ENCODE data around the gene ZNF500.

The ZNF500 gene

DNA sequence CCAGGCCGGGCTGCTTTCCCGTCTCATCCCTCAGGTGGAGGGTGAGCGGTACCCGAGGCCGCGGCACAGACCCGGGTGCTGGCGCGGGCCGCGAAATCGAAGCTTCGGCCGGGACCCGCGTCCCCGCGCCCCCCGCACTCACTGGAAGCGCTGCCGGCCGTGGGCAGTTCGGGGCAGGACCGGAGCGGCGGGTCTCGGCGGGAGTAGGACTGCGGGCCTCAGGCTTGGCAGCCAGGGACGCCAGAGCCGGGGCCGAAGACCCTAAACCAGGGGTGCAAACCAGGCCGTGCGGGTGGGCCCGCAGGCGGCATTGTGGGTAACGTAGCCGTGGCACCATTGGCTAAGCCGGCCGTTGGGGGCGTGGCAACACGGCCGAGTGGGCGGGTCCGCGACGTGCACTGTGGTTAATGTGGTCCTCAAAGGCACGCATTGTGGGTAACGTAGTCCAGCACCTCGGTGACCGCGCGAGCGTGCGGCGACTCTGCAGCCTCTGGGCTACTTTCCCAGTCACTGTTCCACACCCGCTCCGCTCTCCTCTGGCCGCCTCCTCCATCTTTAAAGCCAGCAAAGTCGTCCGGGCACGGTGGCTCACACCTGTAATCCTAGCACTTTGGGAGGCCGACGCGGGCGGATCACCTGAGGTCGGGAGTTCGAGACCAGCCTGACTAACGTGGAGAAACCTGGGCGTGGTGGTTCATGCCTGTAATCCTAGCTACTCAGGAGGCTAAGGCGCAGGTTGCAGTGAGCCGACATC, at the start of gene ZNF500:
Gene ZNF500 (minus strand): TSS at position 288 of the 754 bp plus-strand sequence. CDS start 1,184 bp downstream, outside the sequence.
- DNase-seq, result peak; percentile 94

DNA sequence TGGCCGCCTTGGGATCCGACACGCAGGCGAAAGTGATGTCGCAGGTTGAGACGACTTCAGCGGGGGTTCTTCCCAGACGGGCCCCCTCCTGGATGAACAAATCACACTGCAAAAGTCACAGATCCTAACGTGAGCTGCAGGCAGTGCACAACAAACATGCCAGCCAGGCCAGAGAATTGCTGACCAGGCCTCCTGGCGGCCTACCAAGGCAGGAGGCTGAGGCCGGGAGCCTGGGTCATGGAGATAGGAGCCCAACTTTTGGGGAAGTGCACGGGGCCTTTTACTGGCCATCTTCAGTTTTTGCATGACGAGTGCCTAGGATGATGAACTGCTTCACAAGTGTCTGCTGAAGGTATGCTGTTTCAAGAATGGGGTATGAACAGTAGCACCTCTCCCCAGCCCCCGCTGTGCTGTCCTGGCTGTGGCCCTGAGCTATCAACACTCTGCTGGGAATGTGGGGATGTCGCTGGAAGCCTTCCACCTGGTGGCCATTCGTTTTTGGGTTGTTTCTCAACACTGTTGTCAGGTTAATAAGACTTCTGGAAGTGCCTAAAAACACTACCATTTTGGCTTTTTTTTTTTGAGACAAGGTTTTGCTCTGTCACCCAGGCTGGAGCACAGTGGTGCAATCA, 47.7 kb upstream of the ZNF500 start:
- no peak for DNase-seq

DNA sequence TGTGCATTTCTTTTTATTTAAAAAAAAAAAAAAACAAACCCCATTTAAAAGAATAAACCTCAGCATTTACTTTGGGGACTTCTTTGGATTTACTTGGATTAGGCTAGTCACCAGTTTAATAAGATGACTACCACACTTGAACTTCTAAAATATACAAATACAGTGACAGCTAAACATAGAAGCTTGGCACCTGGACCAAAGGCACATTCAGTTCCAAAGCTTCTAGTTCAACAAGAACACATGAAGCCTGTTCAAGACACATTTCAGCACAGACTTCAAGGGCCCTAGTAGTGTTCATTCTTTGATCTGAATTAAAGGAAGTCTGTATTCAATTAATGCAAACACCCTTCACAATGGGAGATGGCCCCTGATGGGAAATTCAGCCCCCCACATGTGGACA, 47.1 kb upstream of the ZNF500 start:
- DNase-seq, result no peak

DNA sequence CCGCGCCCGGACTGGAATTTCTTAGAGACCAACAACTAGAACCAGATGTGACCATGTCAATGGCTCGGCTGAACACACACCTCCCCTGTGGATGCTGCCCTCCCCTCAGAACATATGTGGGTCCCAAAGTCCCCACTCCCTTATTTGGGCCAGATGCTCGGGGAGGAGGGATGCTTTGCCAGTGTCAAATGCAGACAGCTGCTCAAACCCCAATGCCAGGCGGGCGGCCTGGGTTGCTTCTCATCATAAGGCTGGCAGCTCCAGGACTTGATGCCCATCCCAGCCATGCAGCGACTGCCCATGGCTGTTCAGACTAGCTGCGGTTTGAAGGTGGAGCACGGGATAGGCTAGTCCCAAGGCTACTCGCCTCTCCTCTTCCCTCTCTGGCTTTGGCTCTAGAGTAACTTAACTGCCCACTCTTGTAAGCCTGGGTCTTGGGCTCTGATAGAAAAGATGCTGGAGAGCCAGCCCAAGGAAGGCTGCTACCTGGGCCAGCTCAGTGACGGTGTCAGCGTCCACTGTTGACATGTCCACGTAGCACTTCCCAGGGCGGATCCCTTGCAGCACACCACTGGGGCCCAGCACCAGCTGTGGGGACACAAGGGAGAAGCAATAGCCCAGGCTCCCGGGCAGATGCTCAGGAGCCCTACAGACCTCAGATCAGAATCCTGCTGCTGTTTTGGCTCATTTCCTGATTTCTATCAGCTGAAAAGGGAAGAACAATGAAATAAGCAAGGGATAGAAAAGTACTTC, 46.5 kb upstream of the ZNF500 start:
- no peak for DNase-seq

DNA sequence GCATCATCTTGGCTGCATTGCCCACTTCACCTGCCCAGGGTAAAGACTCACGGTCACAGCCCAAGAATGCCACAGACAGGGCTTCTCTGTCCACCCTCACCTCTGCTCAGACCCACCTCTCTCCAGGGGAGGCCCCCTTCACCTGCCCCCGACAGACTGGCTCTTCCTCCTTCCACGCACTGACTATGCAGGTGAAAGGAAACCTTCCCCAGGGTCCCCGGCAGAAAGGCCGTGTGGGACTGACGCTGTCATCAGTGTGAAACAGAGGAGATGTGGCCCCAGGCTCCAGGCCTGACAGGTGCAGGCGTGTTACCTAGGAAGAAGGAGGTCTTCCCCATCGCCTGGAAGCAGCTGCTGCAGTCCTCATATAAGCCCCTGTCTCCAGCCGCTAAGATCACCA, 44.8 kb upstream of the ZNF500 start:
- DNase-seq, result no peak

DNA sequence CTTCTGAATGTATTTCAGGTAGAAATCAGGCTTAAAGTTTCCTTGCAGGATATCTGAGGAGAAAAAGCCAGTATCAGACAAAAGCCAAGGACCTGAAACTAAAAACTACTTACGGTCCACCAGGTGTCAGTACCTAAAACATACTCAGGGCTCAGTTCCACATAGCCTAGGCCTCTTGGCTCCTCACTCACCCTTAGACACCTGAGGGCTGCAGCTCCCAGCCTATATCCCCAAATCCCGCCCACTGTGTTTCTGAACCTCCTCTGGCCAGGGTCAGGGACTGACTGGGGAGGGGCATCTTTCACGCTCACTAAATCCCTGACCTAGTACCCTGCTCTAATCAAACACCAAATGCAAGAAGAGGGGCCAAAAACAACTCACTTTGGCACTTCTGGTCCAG, 44.3 kb upstream of the ZNF500 start:
- no peak for DNase-seq

DNA sequence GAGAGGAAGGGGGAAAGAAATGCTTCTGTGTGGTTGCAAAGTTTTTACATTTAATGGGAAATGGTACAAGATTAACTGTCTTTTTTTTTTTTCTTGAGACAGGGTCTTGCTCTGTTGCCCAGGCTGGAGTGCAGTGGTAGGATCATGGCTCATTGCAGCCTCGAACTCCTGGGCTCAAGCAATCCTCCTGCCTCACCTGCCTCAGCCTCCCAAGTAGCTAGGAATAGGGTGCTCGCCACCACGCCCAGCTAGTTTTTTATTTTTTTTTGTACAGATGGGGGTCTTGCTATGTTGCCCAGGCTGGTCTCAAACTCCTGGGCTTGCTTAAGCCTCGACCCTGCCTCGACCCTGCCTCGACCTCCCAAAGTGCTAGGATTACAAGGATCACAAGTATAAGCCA, 39.3 kb upstream of the ZNF500 start:
- DNase-seq, result no peak

DNA sequence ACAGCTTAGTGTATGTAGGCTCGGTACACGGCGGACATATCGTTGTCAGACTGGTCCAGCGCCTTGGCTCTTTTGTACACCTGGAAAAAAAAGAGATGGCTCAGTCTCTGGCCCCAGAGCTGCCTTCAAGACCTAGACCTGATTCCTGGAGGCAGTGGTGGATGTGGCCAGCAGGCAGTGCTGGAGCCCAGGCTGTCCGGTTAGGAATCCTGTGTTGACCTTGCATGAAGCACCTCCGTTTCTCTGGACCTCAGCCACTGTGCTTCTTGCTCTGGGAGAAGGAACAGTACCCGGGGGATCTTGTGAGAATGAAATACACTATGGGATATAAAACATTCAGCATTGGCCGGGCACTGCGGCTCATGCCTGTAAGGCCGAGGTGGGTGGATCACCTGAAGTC, 38.3 kb upstream of the ZNF500 start:
- DNase-seq, result no peak

DNA sequence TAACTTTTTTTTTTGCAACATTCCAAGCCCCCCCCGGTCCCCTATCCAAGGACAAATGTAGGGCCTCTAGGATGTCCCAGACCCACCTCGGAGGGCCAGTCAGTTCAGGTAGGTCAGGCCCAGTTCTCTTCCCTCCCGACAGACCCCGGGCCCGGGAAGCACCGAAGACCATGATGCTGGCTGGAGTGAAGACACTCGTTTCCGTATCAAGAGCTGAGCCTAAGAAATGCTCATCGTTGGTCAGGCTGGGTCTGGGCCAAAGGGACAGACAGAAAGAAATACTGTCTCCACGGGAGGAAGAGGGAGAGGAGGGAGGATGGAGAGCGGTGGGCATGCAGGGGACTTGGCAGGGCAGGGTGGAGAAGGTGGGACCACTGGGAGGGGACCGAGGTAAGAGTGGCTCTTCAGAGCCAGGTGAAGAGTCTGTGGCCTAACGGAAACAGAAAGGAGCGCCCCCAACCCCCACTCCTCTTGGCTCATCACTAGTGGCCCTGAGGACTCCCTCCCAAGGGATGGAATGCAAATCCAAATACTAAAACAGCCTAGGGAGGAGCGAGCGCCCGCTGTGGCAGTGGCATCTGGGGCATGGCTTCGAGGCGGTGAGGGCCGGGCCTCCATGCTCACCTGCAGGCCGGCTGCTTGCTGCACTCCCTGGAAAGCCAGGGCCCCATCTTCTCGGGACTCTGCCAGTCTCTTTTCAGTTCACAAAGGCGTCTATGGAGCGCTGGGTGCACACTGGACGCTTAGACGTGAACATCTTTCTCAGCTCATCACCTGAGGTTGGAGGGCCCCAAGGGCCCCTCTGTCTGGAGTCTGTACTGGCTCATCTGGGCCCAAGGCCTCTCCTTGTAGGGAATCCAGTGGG, 37.2 kb upstream of the ZNF500 start:
- DNase-seq, result no peak

DNA sequence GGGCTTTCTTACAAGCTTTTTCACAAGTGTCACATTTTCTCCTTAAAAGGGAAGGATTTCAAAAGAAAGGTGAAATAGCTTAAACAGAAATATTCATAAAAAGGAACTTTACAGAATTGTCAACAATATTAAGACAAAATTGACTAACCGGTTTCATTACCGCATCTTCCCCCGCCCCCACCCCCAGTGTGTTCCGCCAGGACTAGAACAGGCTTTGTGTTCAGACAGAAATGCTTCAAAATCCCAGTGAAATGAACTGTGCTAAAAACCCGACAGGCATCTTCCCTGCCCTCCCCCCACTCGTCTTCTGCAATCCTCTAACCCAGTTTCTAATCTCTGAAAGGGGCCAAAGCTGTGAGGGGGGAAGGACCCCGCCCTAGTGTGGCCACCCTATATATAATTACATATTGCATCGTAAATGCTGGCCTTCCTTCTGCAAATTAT, 36.5 kb upstream of the ZNF500 start:
- DNase-seq, result no peak

DNA sequence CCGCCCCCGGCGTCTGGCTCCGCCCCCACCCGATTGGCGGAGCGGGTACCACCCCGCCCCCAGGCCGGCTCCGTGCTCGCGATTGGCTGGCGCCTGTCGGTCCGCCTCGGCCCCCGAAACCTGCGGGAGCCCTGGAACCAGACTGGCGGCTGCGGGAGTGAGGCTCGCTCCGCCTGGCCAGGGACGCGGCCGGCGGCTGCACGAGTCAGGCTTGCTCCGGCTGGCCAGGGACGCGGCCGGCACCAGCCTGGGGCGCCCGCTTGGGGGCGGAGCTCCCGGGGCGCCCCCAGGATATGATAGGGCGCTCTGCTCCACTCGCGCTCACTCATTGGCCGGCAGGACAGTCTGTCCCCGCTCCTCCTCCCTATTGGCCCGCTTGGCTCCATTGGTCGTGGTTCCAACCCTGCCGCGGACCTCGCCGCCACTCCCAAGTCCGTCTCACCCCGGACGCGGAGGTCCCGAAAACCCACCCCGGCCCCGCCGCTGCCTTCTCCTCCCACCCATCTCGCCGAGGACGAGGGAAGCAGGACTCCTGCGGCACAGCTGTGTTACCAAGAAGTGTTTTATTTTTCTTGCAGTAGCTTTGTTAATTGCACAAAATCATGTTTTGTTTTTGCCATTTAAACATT, 35.8 kb upstream of the ZNF500 start:
- peak; percentile 89 for DNase-seq

DNA sequence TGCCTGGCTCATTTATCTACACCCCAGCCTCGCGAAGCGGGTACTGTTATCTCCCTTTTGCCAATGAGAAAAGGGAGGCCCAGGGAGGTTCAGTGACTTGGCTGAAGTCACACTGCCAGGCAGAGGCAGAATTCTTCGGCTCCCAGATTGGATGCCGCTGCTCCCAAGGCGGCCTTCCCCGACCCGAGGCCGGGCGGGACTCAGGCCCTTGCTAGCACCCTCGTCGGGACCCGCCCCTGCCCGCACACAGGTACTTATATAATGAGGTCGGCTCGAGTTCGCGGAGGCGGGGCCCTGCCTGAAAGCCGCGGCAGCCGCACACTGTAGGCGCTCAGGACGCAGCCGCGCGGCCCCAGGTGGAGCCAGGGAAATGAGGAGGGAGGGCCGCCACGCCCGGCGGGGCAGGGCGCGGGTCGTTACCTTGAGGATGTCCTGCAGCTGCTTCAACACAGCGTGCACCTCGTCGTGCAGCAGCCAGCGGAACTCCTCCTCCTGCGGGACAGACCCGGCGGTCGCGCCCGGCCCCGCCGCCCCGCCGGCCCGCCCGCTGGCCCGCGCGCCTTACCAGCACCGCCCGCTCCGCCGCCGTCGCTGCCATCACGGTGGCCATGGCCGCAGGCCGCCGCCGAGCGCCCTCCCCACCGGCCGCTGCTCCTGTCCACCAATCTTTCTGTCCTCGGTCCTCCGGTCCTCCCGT, 35.1 kb upstream of the ZNF500 start, which contains the start of gene ROGDI:
Gene ROGDI (minus strand): TSS at position 672 of the 697 bp plus-strand sequence. CDS start 62 bp downstream, at position 610.
- peak; percentile 78 for DNase-seq

DNA sequence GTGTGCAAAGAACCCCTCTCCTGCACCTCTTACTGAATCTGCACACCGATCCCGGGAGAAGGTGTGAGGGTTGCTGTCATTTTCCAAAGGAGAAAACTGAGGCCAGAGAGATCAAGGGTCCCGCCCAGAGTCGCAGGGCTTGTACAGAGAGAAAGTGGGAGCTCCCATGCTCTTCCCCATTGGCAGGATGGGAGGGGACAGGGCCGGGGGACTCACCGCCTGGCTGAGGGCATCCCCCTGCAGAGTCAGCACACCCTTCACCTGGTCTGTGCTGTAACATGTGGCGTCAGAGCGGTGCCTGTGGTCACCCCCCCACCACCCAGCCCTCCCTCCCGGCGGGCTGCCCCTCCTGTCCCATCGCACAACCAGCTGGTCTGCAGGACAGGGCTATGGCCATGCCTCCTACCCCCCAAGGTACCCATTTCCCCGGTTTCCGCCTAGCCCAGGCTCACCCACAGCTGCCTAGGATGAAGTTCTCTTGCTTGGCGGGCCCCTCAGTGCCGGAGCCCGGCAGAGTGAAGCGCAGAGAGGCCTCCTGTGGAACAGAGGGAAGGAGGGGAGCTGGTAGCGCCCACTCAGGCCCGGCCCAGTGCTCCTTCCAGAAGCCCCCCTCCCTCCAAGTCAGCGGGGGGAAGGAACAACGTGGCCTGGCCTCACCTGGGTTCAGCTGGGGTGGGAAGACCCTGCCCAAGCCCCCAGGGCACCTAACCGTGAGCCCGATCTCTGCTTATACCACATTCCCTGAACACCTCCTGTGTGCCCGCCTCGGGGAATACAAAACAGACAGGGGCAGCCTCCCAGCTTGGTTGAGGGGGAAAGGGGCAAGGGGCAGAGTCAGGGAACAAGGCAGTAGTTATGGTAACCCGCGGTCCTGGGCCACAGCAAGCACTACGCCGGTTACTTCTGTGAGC, 34.3 kb upstream of the ZNF500 start:
- DNase-seq, result no peak

DNA sequence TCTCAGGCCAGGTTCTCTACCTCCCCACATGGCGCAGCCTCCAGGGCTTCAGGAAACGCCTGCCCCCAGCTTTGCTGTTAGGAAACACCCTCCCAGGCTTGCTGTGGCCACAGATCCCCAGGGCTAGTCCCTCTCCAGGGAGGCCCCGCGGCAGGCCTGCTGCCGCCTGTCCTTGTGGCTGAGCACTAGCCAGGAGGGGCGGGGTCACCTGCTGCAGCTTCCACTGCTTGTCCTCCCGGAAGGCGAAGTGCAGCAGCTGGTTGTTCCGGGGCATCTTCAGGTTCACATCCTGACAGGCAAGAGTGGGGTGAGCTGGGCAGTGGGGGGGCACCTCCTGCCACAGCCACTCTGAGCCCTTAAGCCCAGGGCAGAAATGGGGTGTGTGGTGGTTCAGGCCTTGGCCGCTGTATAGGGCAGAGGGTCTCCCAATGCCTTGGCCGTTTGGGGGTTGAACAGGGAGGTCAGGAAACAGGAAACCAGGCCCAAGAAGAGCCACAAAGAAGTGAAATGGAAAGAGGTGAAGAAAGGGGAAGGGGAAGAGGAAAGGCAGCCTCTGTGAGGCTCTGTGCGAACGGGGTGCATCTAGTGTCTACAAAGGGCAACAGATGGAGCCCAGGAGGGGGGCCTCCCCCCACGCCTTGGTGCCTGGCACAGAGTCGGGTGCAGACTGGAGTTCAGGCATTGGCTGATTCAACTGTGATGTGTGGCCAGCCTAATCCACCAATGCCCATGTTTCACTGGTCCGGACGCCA, 33.5 kb upstream of the ZNF500 start:
- no peak for DNase-seq

DNA sequence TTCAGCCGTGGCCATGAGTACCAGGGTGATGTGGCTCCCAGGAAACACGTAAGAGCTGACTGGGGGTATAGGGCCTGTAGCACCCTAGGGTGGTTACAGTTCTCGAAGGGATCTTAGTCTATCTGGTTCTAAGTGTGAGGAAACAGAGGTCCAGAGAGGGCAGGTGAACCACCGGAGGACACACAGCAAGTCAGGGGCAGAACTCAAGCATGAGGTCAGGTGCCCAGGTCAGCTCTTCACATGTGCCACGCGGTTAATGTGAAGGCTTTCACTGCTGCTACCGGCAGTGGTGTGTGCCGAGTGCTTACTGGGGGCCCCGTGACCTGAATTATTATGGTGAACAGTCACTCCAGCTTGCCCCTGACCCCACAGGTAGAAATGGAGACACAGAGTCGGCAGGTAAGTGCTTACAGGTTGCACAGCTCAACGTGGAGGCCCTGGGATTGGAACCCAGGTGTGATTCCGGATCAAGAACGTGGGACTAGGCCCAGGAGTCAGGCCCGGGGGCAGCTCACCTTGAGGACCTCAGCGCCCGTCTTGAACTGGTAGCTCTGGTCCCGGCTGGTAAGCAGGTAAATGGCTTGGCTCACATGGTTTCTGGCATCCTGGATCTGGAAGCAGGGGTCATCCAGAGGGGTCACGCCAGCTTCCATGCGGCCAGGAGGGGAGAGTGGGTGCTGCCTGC, 32.4 kb upstream of the ZNF500 start:
- no peak for DNase-seq

DNA sequence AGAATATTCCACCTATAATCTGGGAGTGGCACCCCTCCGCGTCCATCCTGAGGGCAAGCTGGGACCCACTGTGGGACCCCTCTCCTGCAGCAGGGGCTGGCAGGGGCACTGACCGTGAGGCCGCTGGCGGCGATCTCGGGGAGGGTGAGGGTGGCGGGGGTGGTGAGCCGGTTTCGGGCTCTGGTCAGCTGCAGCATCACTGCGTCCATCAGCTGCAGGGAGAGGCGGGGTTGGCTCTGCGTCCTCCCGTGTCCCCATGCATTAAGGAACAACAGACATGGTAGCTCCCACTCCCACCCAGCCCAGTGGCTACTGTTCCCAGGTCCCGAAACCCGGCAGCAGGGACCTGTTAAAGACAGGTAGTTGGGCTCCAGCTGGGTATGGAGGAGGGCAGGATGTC, 31.5 kb upstream of the ZNF500 start:
- DNase-seq, result no peak

DNA sequence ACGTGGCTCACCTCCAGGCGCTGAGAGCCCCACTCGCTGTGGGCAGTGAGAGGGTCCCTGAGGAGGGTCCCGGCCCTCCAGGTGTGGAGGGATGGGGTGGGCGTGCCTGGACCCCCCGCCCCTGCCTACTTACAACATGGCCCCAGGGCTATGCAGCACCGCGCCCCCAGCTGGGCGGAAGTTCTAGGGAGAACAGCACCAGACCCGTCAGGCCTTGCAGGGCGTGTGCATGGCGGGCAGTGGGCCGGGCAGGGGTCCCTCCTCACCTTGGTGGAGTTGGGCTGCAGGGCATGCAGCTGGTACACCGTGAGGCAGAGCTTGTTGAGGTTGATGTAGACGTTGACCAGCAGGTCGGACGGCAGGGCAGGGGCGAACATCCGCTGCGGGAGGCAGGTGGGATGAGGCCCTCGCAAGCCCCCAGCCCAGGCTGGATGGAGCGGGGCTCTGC, 30.9 kb upstream of the ZNF500 start:
- no peak for DNase-seq

DNA sequence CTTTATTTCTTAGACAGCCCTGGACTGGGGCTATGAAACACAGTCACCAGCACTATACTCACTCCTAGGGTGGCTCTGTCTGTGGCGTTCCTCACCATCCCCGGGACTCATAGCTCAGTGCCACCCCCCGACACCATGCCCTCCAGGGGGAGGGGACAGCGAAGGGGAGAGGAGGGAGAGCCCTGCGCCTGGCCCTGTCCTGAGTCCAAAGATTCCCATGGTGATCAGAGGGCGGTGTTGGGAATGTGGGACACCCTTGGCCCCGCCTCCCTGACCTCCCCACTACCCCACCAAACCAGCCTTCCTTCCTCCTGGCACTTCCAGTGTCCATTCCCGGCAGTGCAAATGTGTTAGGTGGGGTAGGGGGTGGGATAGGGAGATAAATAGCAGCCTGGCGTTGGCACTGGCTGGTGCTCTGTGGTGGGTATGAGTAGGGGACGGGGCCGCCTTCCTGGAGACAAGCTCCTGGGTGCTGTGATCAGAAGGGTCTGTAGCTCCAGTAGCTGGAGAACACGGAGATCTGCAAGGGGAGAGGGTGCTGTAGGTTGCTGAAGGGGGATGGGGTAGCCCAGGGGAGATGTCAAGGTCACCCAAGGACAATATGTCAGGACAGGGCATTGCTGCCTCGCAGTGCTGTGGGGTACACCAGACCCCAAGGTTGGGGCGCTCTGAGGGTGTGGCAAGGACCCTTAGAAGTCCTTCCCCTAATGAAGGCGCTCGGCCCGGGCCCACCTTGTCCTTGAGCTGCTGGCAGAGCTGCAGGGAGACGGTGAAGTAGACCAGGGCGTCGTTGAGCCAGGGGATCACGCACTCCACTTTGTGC, 30.2 kb upstream of the ZNF500 start:
- DNase-seq, result no peak
